GOT3 (cell line): ENCODE results near the gene NEIL3.

Source experiments
- DNase-seq: peaks from one replicate; lab custom pipeline; 2025; ENCODE audit warnings: mixed read lengths; lab: John Stamatoyannopoulos, UW

The NEIL3 gene

DNA sequence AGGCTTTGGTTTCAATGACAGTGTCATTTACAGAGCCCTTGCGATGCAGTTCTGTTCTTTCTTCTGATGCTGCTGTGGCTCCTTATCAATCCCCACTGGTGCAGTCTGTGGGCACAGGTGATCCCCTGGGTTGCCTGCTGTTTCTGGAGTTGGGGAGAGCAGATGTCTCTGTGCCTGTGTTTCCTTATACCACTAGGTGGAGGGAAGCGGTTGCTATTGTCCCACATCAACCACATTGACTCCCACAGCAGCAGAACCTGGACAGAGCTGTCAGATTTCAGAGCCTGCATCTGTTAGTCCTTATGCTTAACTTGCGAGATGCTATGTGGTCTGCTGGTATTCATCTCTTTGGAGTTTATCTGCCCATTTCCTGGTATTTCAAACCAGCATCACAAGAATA is 57.7 kb downstream of the NEIL3 start:
- DNase-seq: no peak

DNA sequence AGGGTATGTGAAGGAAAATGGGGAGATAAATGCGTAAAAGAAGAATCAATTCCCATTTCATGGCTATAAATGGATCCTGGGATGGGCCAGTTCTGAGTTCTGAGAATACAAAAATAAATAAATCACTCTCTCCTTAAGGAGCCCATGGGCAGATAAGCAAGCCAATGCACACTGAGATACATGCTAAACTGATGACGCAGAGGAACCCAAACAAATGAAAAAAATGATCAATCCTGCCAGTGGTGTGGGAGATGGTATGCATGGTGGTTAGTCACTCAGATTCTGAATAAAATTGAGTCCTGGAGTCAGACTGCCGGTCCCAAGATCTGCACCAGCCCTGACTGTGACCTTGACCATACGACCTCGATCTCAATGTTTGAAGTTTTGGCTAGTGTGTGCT is 59.7 kb downstream of the NEIL3 start:
- no peak for DNase-seq

DNA sequence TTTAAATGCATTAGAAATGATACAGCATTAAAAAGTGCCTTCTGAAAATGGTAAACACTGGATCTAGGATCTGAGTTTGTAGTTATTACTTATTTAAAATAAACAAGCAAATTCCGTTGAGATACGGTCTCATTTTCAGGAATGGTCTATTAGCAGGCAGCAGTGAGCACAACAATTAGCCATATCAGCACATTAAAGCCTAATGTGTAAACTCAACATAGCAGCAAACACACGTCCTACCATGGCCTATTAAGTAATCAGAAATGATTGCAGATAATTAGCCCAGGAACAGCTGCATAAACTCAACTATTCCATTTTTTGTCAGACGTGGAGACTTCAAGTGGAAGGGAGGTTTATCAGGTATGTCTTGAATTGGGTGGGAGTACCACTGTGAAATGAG is 61.8 kb downstream of the NEIL3 start:
- no peak for DNase-seq

- no peak for DNase-seq
Measured at GRCh38 chr4:177374966-177375365, 65.3 kb downstream of the NEIL3 start.

GRCh38 chr4:177375372-177375771 is 65.7 kb downstream of the NEIL3 start:
- DNase-seq: no peak

- no peak for DNase-seq
Measured at GRCh38 chr4:177376024-177376423, 66.3 kb downstream of the NEIL3 start.

GRCh38 chr4:177380730-177381287 is 71.1 kb downstream of the NEIL3 start:
- DNase-seq: no peak

DNA sequence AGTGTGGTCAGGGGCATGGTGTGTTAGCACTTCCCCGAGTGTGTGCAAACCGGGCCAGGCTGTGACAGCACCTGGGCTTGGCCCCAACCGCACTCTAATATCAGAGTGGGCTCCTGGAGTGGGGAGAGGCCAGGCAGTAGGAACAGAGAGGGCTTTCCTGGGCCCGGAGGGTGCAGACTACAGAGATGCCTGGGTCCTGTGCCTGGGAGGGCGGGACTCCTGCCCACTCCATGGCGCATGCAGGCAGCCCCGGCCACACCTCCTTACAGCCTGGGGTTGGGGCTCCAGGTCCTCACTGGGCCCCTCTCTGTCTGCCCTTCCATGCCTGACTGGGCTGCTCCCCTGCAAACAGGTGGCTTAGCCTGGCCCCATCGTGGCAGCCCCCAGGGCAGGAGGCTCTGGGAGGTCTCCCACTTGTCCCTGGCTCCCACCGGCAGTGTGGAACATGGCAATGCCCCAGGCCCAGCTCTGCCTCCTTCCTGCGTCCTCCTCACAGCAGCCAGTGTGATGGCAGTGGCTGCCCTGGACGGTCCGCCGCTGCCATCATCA is 72.2 kb downstream of the NEIL3 start:
- DNase-seq: no peak

- DNase-seq: no peak
Measured at GRCh38 chr4:177384856-177385397, 75.3 kb downstream of the NEIL3 start.

GRCh38 chr4:177385576-177386277 is 76.1 kb downstream of the NEIL3 start:
- no peak for DNase-seq

GRCh38 chr4:177386278-177386815 is 76.7 kb downstream of the NEIL3 start:
- DNase-seq: no peak

- DNase-seq: no peak
Measured at GRCh38 chr4:177391287-177391686, 81.6 kb downstream of the NEIL3 start.

DNA sequence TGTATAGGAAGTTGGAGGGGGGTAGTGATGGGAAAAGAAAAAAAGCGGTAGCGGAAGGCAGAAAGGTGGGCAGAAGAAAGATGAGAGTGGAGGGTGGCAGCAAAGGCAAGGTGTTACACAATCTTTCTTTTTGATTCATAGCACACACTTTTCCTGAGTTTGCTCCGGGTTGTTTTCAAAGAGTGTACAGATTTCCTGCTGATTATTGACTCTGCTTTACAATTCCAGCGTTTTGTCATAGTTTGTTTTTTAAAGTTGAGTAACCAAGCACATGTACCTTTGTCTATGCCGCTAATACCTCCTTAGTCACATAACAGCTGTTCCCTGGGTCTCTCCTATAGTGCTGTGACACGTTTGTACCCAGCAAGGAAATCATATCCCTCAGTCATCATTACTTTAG is 82.3 kb downstream of the NEIL3 start:
- DNase-seq: no peak

- DNase-seq: no peak
Measured at GRCh38 chr4:177393236-177393635, 83.6 kb downstream of the NEIL3 start.

GRCh38 chr4:177396352-177396751 is 86.7 kb downstream of the NEIL3 start:
- DNase-seq: no peak

DNA sequence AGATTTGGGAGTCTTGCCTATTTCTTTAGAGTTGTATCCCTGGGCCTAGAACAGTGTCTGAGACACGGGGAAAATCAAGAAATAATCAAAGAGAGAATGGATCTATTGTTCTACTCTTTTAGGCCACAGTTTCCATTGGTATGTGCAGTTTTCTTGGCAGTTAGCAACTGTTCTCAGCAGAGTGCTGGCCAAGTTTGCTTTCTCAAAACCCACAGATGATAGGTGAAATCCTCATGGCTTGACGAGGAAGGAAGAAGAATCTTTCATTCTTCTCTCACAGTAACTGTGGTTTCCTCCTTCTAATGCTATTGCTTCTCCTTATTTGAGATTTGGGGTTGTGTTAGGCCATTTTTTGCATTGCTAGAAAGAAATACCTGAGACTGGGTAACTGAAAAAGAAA is 90.4 kb downstream of the NEIL3 start:
- DNase-seq: no peak

- no peak for DNase-seq
Measured at GRCh38 chr4:177401658-177402273, 92.1 kb downstream of the NEIL3 start.

GRCh38 chr4:177403746-177404145 is 94.1 kb downstream of the NEIL3 start:
- no peak for DNase-seq

DNA sequence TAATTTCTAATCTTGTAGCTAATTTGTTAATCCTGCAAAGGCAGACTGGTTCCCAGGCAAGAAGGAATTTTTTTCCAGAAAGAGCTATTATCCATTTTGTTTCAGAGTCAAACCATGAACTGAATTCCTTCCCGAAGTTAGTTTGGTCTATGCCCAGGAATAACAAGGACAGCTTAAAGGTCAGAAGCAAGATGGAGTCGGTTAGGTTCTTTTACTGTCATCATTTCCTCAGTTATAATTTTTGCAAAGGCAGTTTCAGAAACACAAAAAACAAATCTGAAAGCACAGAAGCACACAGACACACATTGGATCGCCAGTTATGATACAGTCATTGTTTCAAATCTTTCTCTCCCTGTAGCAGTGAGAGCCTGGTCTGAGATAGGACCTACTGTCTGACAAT is 94.7 kb downstream of the NEIL3 start:
- DNase-seq: no peak

GRCh38 chr4:177404986-177405385 is 95.3 kb downstream of the NEIL3 start:
- no peak for DNase-seq

GRCh38 chr4:177405508-177405907 is 95.8 kb downstream of the NEIL3 start:
- no peak for DNase-seq

DNA sequence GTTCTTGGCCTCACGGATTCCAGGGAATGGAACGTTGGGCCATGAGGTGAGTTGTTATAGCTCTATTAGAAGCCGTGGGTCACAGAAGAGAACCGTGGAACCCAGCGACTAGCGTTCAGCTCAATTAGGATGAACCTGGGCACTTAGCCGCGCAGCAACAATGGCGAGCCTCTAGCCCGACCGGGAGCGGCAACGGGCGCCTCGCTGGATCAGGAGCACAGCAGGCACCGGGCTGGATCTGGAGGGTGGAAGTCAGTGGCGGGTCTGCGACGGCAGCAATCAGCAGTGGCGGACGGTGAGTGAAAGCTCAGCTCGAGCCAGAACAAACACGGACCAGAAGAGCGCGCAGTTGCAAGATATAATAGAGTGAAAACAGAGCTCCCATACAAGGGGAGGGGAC is 98.3 kb downstream of the NEIL3 start:
- DNase-seq: no peak

- no peak for DNase-seq
Measured at GRCh38 chr4:177410566-177410965, 100.9 kb downstream of the NEIL3 start.
